ENCODE measurements around the gene KRT5. TPM values are rescaled to one million over a fixed set of nuclear protein-coding genes. Genes with fewer than 3 reads are reported as not detected.

The KRT5 gene
- total and polyA plus RNA-seq, 2 experiments from 2014 or later = not detected

DNA sequence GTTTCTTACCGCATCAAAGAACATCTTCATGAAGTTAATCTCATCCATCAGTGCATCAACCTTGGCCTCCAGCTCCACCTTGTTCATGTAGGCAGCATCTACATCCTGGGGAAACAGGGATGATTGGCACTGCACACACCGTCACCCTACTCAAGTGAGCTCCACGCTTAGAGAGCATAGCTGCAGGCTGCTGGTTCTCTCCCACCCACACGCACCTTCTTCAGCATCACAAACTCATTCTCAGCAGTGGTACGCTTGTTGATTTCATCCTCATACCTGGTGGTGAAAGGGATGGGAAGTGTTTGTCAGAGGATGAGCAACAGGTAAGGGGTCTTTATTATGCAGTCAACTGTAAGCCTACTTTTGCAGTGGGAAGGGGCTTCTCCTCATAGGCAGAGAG is 2.3 kb downstream of the KRT5 start:
- ATAC-seq (no peak), DNase-seq (ENCODE audit: low spot score) (no peak)
- Mint-ChIP-seq H3K36me3 (ENCODE audit: low read depth) (no peaks in the 10 kb centered on the region), H3K4me3 (no peak overlapping the region), H3K27me3 (ENCODE audit: insufficient read depth, low read depth, poor library complexity) (peaks cover 12% of the 10 kb centered on the region), H3K9me3 (no peaks in the 10 kb centered on the region), H3K4me1 (peaks cover 15% of the 10 kb centered on the region; the same call in 1 of the 3 replicates), H3K27ac (no peak overlapping the region)
- no peak overlapping the region for H2AFZ ChIP-seq
- H3K79me2 ChIP-seq (replicated peaks; ENCODE audit: insufficient read depth) = no peaks in the 10 kb centered on the region
- H4K20me1 ChIP-seq (replicated peaks; ENCODE audit: insufficient read depth) = no peaks in the 10 kb centered on the region
- no peak overlapping the region for H3K4me2 ChIP-seq
- H3F3A ChIP-seq (replicated peaks; ENCODE audit: low read depth) = no peaks in the 10 kb centered on the region
- 0 out of 2 replicates have a peak, but pooled peaks cover 3% of the 10 kb centered on the region for H3K9me2 ChIP-seq (ENCODE audit: insufficient read depth)
- H3K27me3 ChIP-seq (ENCODE audit: insufficient read depth) = no peaks in the 10 kb centered on the region
- TF ChIP-seq, protein P1, sequence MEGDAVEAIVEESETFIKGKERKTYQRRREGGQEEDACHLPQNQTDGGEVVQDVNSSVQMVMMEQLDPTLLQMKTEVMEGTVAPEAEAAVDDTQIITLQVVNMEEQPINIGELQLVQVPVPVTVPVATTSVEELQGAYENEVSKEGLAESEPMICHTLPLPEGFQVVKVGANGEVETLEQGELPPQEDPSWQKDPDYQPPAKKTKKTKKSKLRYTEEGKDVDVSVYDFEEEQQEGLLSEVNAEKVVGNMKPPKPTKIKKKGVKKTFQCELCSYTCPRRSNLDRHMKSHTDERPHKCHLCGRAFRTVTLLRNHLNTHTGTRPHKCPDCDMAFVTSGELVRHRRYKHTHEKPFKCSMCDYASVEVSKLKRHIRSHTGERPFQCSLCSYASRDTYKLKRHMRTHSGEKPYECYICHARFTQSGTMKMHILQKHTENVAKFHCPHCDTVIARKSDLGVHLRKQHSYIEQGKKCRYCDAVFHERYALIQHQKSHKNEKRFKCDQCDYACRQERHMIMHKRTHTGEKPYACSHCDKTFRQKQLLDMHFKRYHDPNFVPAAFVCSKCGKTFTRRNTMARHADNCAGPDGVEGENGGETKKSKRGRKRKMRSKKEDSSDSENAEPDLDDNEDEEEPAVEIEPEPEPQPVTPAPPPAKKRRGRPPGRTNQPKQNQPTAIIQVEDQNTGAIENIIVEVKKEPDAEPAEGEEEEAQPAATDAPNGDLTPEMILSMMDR (conservative IDR thresholded peaks at IDR 0.05; ENCODE audit: low read depth in 2 of 2) = no peak
- no peak overlapping the region for H3K4me3 ChIP-seq
- no peak overlapping the region for H3K27ac ChIP-seq (ENCODE audit: low read depth)
- no peaks in the 10 kb centered on the region for H3K4me1 ChIP-seq (ENCODE audit: insufficient read depth)
- H3K36me3 ChIP-seq (ENCODE audit: insufficient read depth) = no peaks in the 10 kb centered on the region

DNA sequence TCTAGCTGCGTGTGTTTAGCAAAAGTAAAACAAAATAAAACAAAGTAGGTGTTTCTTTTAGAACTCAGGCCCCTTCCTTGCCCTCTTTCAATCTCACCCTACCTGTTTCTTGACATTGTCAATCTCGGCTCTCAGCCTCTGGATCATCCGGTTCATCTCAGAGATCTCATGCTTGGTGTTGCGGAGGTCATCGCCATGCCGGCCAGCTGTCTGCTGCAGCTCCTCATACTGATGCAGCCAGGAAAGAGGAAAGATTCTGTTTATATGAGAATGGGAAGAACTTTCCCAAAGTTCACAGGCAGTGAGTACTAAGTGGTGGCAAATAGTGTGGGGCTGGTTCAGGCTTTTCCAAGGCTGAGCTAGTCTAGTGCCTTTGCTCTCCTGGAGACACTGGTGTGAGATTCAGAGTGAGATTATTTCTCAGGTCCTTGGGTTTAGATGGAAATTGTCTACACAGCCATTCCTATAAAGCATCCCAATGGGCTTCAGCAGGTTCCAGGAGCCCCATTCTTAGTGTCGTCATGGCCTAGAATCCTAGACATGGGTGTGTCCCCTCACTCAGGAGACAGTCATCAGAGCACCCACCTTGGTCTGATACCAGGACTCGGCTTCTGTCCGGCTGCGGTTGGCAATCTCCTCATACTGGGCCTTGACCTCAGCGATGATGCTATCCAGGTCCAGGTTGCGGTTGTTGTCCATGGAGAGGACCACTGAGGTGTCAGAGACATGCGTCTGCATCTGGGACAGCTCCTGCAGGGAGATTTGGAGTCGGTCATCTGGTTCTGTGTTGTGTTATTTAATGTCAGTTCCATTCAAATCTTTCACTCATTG is 3.0 kb downstream of the KRT5 start:
- Histone ChIP-seq H3K4me3 (no peak overlapping the region), H3K36me3 (ENCODE audit: insufficient read depth) (no peaks in the 10 kb centered on the region), H3K79me2 (replicated peaks; ENCODE audit: insufficient read depth) (no peaks in the 10 kb centered on the region), H4K20me1 (replicated peaks; ENCODE audit: insufficient read depth) (no peaks in the 10 kb centered on the region), H3K4me1 (ENCODE audit: insufficient read depth) (no peaks in the 10 kb centered on the region), H3K27ac (ENCODE audit: low read depth) (no peak overlapping the region), H3F3A (replicated peaks; ENCODE audit: low read depth) (no peaks in the 10 kb centered on the region), H3K9me2 (ENCODE audit: insufficient read depth) (0 out of 2 replicates have a peak, but pooled peaks cover 3% of the 10 kb centered on the region), H3K27me3 (ENCODE audit: insufficient read depth) (no peaks in the 10 kb centered on the region), H3K4me2 (no peak overlapping the region), H2AFZ (no peak overlapping the region)
- Mint-ChIP-seq H3K4me3 (no peak overlapping the region), H3K4me1 (peaks cover 15% of the 10 kb centered on the region; the same call in 1 of the 3 replicates), H3K27me3 (ENCODE audit: insufficient read depth, low read depth, poor library complexity) (peaks cover 12% of the 10 kb centered on the region), H3K27ac (no peak overlapping the region), H3K9me3 (no peaks in the 10 kb centered on the region), H3K36me3 (ENCODE audit: low read depth) (no peaks in the 10 kb centered on the region)
- DNase-seq (ENCODE audit: low spot score) (no peak), ATAC-seq (no peak)
- TF ChIP-seq JUNB (IDR thresholded peaks at IDR 0.05; ENCODE audit: unreplicated experiment) = no peak
- no peak for TF ChIP-seq POLR2AphosphoS5 (IDR thresholded peaks at IDR 0.05; ENCODE audit: low read depth)
- TF ChIP-seq ZNF114 (CRISPR knock-in tag; IDR thresholded peaks at IDR 0.05) = no peak
- TF ChIP-seq, protein P2, sequence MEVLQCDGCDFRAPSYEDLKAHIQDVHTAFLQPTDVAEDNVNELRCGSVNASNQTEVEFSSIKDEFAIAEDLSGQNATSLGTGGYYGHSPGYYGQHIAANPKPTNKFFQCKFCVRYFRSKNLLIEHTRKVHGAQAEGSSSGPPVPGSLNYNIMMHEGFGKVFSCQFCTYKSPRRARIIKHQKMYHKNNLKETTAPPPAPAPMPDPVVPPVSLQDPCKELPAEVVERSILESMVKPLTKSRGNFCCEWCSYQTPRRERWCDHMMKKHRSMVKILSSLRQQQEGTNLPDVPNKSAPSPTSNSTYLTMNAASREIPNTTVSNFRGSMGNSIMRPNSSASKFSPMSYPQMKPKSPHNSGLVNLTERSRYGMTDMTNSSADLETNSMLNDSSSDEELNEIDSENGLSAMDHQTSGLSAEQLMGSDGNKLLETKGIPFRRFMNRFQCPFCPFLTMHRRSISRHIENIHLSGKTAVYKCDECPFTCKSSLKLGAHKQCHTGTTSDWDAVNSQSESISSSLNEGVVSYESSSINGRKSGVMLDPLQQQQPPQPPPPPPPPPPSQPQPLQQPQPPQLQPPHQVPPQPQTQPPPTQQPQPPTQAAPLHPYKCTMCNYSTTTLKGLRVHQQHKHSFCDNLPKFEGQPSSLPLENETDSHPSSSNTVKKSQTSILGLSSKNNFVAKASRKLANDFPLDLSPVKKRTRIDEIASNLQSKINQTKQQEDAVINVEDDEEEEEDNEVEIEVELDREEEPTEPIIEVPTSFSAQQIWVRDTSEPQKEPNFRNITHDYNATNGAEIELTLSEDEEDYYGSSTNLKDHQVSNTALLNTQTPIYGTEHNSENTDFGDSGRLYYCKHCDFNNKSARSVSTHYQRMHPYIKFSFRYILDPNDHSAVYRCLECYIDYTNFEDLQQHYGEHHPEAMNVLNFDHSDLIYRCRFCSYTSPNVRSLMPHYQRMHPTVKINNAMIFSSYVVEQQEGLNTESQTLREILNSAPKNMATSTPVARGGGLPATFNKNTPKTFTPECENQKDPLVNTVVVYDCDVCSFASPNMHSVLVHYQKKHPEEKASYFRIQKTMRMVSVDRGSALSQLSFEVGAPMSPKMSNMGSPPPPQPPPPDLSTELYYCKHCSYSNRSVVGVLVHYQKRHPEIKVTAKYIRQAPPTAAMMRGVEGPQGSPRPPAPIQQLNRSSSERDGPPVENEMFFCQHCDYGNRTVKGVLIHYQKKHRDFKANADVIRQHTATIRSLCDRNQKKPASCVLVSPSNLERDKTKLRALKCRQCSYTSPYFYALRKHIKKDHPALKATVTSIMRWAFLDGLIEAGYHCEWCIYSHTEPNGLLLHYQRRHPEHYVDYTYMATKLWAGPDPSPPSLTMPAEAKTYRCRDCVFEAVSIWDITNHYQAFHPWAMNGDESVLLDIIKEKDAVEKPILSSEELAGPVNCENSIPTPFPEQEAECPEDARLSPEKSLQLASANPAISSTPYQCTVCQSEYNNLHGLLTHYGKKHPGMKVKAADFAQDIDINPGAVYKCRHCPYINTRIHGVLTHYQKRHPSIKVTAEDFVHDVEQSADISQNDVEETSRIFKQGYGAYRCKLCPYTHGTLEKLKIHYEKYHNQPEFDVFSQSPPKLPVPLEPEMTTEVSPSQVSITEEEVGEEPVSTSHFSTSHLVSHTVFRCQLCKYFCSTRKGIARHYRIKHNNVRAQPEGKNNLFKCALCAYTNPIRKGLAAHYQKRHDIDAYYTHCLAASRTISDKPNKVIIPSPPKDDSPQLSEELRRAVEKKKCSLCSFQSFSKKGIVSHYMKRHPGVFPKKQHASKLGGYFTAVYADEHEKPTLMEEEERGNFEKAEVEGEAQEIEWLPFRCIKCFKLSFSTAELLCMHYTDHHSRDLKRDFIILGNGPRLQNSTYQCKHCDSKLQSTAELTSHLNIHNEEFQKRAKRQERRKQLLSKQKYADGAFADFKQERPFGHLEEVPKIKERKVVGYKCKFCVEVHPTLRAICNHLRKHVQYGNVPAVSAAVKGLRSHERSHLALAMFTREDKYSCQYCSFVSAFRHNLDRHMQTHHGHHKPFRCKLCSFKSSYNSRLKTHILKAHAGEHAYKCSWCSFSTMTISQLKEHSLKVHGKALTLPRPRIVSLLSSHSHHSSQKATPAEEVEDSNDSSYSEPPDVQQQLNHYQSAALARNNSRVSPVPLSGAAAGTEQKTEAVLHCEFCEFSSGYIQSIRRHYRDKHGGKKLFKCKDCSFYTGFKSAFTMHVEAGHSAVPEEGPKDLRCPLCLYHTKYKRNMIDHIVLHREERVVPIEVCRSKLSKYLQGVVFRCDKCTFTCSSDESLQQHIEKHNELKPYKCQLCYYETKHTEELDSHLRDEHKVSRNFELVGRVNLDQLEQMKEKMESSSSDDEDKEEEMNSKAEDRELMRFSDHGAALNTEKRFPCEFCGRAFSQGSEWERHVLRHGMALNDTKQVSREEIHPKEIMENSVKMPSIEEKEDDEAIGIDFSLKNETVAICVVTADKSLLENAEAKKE (CRISPR knock-in tag; IDR thresholded peaks at IDR 0.05) = no peak
- TF ChIP-seq CREB1 (CRISPR knock-in tag; IDR thresholded peaks at IDR 0.05; ENCODE audit: low read depth) = no peak
- TF ChIP-seq, protein P3, sequence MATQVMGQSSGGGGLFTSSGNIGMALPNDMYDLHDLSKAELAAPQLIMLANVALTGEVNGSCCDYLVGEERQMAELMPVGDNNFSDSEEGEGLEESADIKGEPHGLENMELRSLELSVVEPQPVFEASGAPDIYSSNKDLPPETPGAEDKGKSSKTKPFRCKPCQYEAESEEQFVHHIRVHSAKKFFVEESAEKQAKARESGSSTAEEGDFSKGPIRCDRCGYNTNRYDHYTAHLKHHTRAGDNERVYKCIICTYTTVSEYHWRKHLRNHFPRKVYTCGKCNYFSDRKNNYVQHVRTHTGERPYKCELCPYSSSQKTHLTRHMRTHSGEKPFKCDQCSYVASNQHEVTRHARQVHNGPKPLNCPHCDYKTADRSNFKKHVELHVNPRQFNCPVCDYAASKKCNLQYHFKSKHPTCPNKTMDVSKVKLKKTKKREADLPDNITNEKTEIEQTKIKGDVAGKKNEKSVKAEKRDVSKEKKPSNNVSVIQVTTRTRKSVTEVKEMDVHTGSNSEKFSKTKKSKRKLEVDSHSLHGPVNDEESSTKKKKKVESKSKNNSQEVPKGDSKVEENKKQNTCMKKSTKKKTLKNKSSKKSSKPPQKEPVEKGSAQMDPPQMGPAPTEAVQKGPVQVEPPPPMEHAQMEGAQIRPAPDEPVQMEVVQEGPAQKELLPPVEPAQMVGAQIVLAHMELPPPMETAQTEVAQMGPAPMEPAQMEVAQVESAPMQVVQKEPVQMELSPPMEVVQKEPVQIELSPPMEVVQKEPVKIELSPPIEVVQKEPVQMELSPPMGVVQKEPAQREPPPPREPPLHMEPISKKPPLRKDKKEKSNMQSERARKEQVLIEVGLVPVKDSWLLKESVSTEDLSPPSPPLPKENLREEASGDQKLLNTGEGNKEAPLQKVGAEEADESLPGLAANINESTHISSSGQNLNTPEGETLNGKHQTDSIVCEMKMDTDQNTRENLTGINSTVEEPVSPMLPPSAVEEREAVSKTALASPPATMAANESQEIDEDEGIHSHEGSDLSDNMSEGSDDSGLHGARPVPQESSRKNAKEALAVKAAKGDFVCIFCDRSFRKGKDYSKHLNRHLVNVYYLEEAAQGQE (IDR thresholded peaks at IDR 0.05; ENCODE audit: unreplicated experiment) = no peak
- no peak for TF ChIP-seq STAT1 (IDR thresholded peaks at IDR 0.05; ENCODE audit: unreplicated experiment)
- TF ChIP-seq ZNF331 (CRISPR knock-in tag; IDR thresholded peaks at IDR 0.05; ENCODE audit: low read depth) = no peak
